Upper lobe of left lung (tissue), 6 donors: ENCODE data around the gene PTPN23. TPM values are rescaled to one million over a fixed set of nuclear protein-coding genes. Genes with fewer than 3 reads are reported as not detected.

Experiments
- ATAC-seq, 2 donors: fragments of 200-7000 bp; cut with Tn5 transposase; one replicate each; pipeline ENCODE4 v1.9.1; 2022; ENCODE audit warnings: mild to moderate bottlenecking in 2 of 2, moderate library complexity in 2 of 2; ENCODE audit not compliant: low FRiP score in 2 of 2
- DNase-seq, 2 donors: peaks; one replicate each; pipeline ENCODE4 v3.0.0-alpha.2; 2019 to 2020
- H3K27ac ChIP-seq, 4 donors: fragments of 200-600 bp; sonication (generic); one replicate each; pipeline ENCODE4 v1.5.1; 2016 to 2019
- H3K27me3 ChIP-seq, 4 donors: fragments of 200-600 bp; sonication (generic); one replicate each; pipeline ENCODE4 v1.5.1; 2017 to 2019
- H3K36me3 ChIP-seq, 4 donors: fragments of 200-600 bp; sonication (generic); one replicate each; pipeline ENCODE4 v1.5.1; 2016 to 2019
- H3K4me1 ChIP-seq, 4 donors: fragments of 200-600 bp; sonication (generic); one replicate each; pipeline ENCODE4 v1.5.1; 2018 to 2019
- H3K4me3 ChIP-seq, 4 donors: fragments of 200-600 bp; sonication (generic); one replicate each; pipeline ENCODE4 v1.5.1; 2017 to 2019; ENCODE audit warnings: mild to moderate bottlenecking in 2 of 4, moderate library complexity in 1 of 4
- H3K9me3 ChIP-seq, 4 donors: fragments of 200-600 bp; sonication (generic); one replicate each; pipeline ENCODE4 v1.5.1; 2018 to 2019
- CTCF ChIP-seq, 6 experiments: fragments of 450-650 bp in 4 of 6; fragments of 200-600 bp in 2 of 6; sonication (generic) in 2 of 6; IDR thresholded peaks; one replicate each; pipeline ENCODE4 v1.5.1; 2016 to 2019; ENCODE audit warnings: antibody characterized with exemption in 6 of 6
- EP300 ChIP-seq, 4 donors: sonication (generic); formaldehyde crosslinking; IDR thresholded peaks; one replicate each; pipeline ENCODE4 v1.5.1; 2017; ENCODE audit warnings: antibody characterized with exemption in 4 of 4, control low read depth in 2 of 4
- POLR2A ChIP-seq, 4 donors: fragments of 450-650 bp; IDR thresholded peaks; one replicate each; pipeline ENCODE4 v1.5.1; 2016 to 2017; ENCODE audit warnings: antibody characterized with exemption in 4 of 4, mild to moderate bottlenecking in 2 of 4
- POLR2AphosphoS5 ChIP-seq, 2 donors: sonication (generic); formaldehyde crosslinking; IDR thresholded peaks; one replicate each; pipeline ENCODE4 v1.5.1; 2017; ENCODE audit warnings: antibody characterized with exemption in 2 of 2
- WGBS, 2 donors: methylation state at CpG; one replicate each; pipeline ENCODE4 v1.1.5; 2017 to 2018; 5-methylcytosine and 5-hydroxymethylcytosine counted together
- total RNA-seq, 6 donors: library from RNA; depleted of rRNA in 4 of 6; stranded (reverse); fragments of >200 nt in 4 of 6; gene quantifications; one replicate each; pipeline versions ENCODE4 v1.1.0 to v1.2.1, GENCODE V29; 2016 to 2021
- donor health status: DM: no; HTN: no; CAD: no; lungs with moderate emphysema.
- donor health status: DM: no; HTN: yes; CAD: no; lungs with severe emphysema.

The PTPN23 gene
- total RNA-seq, 6 donors from 2014 or later: 32.7 to 93.3 (median 53.7) TPM

- TF ChIP-seq POLR2A (IDR thresholded peaks at IDR 0.05) (no peak), EP300 (IDR thresholded peaks at IDR 0.05) (no peak), POLR2AphosphoS5 (IDR thresholded peaks at IDR 0.05) (no peak), CTCF (IDR thresholded peaks at IDR 0.05) (no peak)
- no peak for DNase-seq
- ATAC-seq: no peak
- H3K9me3 ChIP-seq: no peaks in the 10 kb centered on the region
- 94 to 98% methylated on average over 2 of the region's 2 CpGs for WGBS, 2 donors
- H3K36me3 ChIP-seq: peaks cover 11 to 52% (median 37%) of the 10 kb centered on the region in 4 donors
- no peaks in the 10 kb centered on the region for H3K27me3 ChIP-seq
- H3K4me1 ChIP-seq: no peaks in the 10 kb centered on the region
- H3K4me3 ChIP-seq: no peak overlapping the region
- H3K27ac ChIP-seq: no peak overlapping the region
Observed at GRCh38 chr3:47432673-47433072, 51.9 kb downstream of the PTPN23 start.

GRCh38 chr3:47433796-47434195 is 53.0 kb downstream of the PTPN23 start:
- Histone ChIP-seq H3K27me3 (no peaks in the 10 kb centered on the region), H3K4me3 (no peak overlapping the region), H3K9me3 (no peaks in the 10 kb centered on the region), H3K36me3 (peaks cover 11 to 48% (median 31%) of the 10 kb centered on the region in 4 donors), H3K4me1 (no peaks in the 10 kb centered on the region), H3K27ac (no peak overlapping the region)
- TF ChIP-seq POLR2A (IDR thresholded peaks at IDR 0.05) (no peak), CTCF (IDR thresholded peaks at IDR 0.05) (no peak), POLR2AphosphoS5 (IDR thresholded peaks at IDR 0.05) (no peak), EP300 (IDR thresholded peaks at IDR 0.05) (no peak)
- 86 to 96% methylated on average over 3 of the region's 3 CpGs for WGBS, 2 donors
- ATAC-seq (no peak), DNase-seq (no peak)

GRCh38 chr3:47434849-47435248 is 54.0 kb downstream of the PTPN23 start:
- Histone ChIP-seq H3K4me3 (no peak overlapping the region), H3K36me3 (peaks cover 11 to 54% (median 35%) of the 10 kb centered on the region in 4 donors), H3K9me3 (no peaks in the 10 kb centered on the region), H3K27me3 (no peaks in the 10 kb centered on the region), H3K27ac (no peak overlapping the region), H3K4me1 (no peaks in the 10 kb centered on the region)
- TF ChIP-seq CTCF (IDR thresholded peaks at IDR 0.05) (no peak), POLR2AphosphoS5 (IDR thresholded peaks at IDR 0.05) (no peak), POLR2A (IDR thresholded peaks at IDR 0.05) (no peak), EP300 (IDR thresholded peaks at IDR 0.05) (no peak)
- DNase-seq (no peak), ATAC-seq (no peak)
- 93 to 97% methylated on average over 4 of the region's 4 CpGs for WGBS, 2 donors

GRCh38 chr3:47436180-47436579 is 55.4 kb downstream of the PTPN23 start:
- no peak for TF ChIP-seq POLR2AphosphoS5 (IDR thresholded peaks at IDR 0.05)
- TF ChIP-seq POLR2A (IDR thresholded peaks at IDR 0.05): no peak
- no peak for TF ChIP-seq CTCF (IDR thresholded peaks at IDR 0.05)
- no peak for TF ChIP-seq EP300 (IDR thresholded peaks at IDR 0.05)
- DNase-seq (no peak), ATAC-seq (no peak)
- Histone ChIP-seq H3K4me1 (no peaks in the 10 kb centered on the region), H3K27ac (no peak overlapping the region), H3K9me3 (no peaks in the 10 kb centered on the region), H3K4me3 (no peak overlapping the region), H3K27me3 (no peaks in the 10 kb centered on the region), H3K36me3 (peaks cover 11 to 60% (median 33%) of the 10 kb centered on the region in 4 donors)
- 94 to 98% methylated on average over 5 of the region's 5 CpGs for WGBS, 2 donors

GRCh38 chr3:47440131-47440530 is 59.3 kb downstream of the PTPN23 start:
- ATAC-seq: no peak
- Histone ChIP-seq H3K27me3 (no peaks in the 10 kb centered on the region), H3K4me3 (no peak overlapping the region), H3K4me1 (peaks cover 5 to 17% (median 12%) of the 10 kb centered on the region in 4 donors), H3K27ac (no peak overlapping the region), H3K9me3 (no peaks in the 10 kb centered on the region), H3K36me3 (peaks cover 0 to 34% (median 14%) of the 10 kb centered on the region in 4 donors)
- TF ChIP-seq POLR2AphosphoS5 (IDR thresholded peaks at IDR 0.05): no peak
- TF ChIP-seq EP300 (IDR thresholded peaks at IDR 0.05): no peak
- no peak for TF ChIP-seq POLR2A (IDR thresholded peaks at IDR 0.05)
- TF ChIP-seq CTCF (IDR thresholded peaks at IDR 0.05): no peak
- DNase-seq: no peak
